ENCODE results near the gene LTA4H. TPM values are rescaled to one million over a fixed set of nuclear protein-coding genes. Genes with fewer than 3 reads are reported as not detected.

The LTA4H gene
- total RNA-seq, 2 donors from 2014 or later = 112 to 141 TPM

- Histone ChIP-seq H3K4me1 (ENCODE audit: control insufficient read depth, insufficient read depth, low read length) (no peaks in the 10 kb centered on the region), H3K27ac (ENCODE audit: low read depth, low read length) (no peak overlapping the region), H3K27me3 (ENCODE audit: control insufficient read depth, insufficient read depth, low read length, poor library complexity, severe bottlenecking) (no peaks in the 10 kb centered on the region), H3K9me3 (ENCODE audit: control insufficient read depth, low read length) (no peaks in the 10 kb centered on the region), H3K9ac (ENCODE audit: extremely low read depth, low read length, poor library complexity, severe bottlenecking) (no peak overlapping the region), H3K36me3 (ENCODE audit: control insufficient read depth, insufficient read depth, low read length) (peaks cover 64% of the 10 kb centered on the region), H3K4me3 (ENCODE audit: low read length) (no peak overlapping the region)
- Mint-ChIP-seq H3K9me3 (no peaks in the 10 kb centered on the region), H3K4me1 (no peaks in the 10 kb centered on the region), H3K4me3 (no peak overlapping the region), H3K27ac (no peak overlapping the region), H3K36me3 (ENCODE audit: low read depth) (peaks cover 70% of the 10 kb centered on the region), H3K27me3 (ENCODE audit: insufficient read depth) (no peaks in the 10 kb centered on the region)
- TF ChIP-seq CTCF (conservative IDR thresholded peaks at IDR 0.05) = no peak
- WGBS, 2 experiments (ENCODE audit: insufficient coverage in 1 of 2, insufficient read length in 1 of 2) = 90 to 92% methylated on average over 2 to 3 of the region's 3 CpGs
- no peak for DNase-seq
Observed at GRCh38 chr12:96020314-96021003, 14.9 kb downstream of the LTA4H start.

GRCh38 chr12:96015672-96016071, 19.7 kb downstream of the LTA4H start:
- DNase-seq = peak; percentile 85
- Mint-ChIP-seq H3K36me3 (ENCODE audit: low read depth) (peaks cover 62% of the 10 kb centered on the region), H3K27me3 (ENCODE audit: insufficient read depth) (no peaks in the 10 kb centered on the region), H3K27ac (no peak overlapping the region), H3K4me3 (no peak overlapping the region), H3K4me1 (no peaks in the 10 kb centered on the region), H3K9me3 (no peaks in the 10 kb centered on the region)
- H3K9ac ChIP-seq (ENCODE audit: extremely low read depth, low read length, poor library complexity, severe bottlenecking) = no peak overlapping the region
- H3K36me3 ChIP-seq (ENCODE audit: control insufficient read depth, insufficient read depth, low read length) = peaks cover 71% of the 10 kb centered on the region
- H3K27ac ChIP-seq (ENCODE audit: low read depth, low read length) = no peak overlapping the region
- TF ChIP-seq CTCF (conservative IDR thresholded peaks at IDR 0.05) = peak; percentile 80
- 84 to 91% methylated on average over 5 of the region's 5 CpGs for WGBS, 2 experiments (ENCODE audit: insufficient coverage in 1 of 2, insufficient read length in 1 of 2)
- no peaks in the 10 kb centered on the region for H3K27me3 ChIP-seq (ENCODE audit: control insufficient read depth, insufficient read depth, low read length, poor library complexity, severe bottlenecking)
- H3K4me3 ChIP-seq (ENCODE audit: low read length) = no peak overlapping the region
- no peaks in the 10 kb centered on the region for H3K9me3 ChIP-seq (ENCODE audit: control insufficient read depth, low read length)
- H3K4me1 ChIP-seq (ENCODE audit: control insufficient read depth, insufficient read depth, low read length) = no peaks in the 10 kb centered on the region

- no peaks in the 10 kb centered on the region for H3K4me1 ChIP-seq (ENCODE audit: control insufficient read depth, insufficient read depth, low read length)
- H3K4me1 Mint-ChIP-seq = no peaks in the 10 kb centered on the region
- H3K9me3 Mint-ChIP-seq = no peaks in the 10 kb centered on the region
- no peak for TF ChIP-seq CTCF (conservative IDR thresholded peaks at IDR 0.05)
- 91 to 97% methylated on average over 3 of the region's 3 CpGs for WGBS, 2 experiments (ENCODE audit: insufficient coverage in 1 of 2, insufficient read length in 1 of 2)
- no peak overlapping the region for H3K27ac ChIP-seq (ENCODE audit: low read depth, low read length)
- H3K27ac Mint-ChIP-seq = no peak overlapping the region
- no peaks in the 10 kb centered on the region for H3K27me3 Mint-ChIP-seq (ENCODE audit: insufficient read depth)
- H3K4me3 Mint-ChIP-seq = no peak overlapping the region
- H3K9ac ChIP-seq (ENCODE audit: extremely low read depth, low read length, poor library complexity, severe bottlenecking) = no peak overlapping the region
- no peaks in the 10 kb centered on the region for H3K9me3 ChIP-seq (ENCODE audit: control insufficient read depth, low read length)
- peaks cover 64% of the 10 kb centered on the region for H3K36me3 Mint-ChIP-seq (ENCODE audit: low read depth)
- no peak for DNase-seq
- H3K27me3 ChIP-seq (ENCODE audit: control insufficient read depth, insufficient read depth, low read length, poor library complexity, severe bottlenecking) = no peaks in the 10 kb centered on the region
- H3K36me3 ChIP-seq (ENCODE audit: control insufficient read depth, insufficient read depth, low read length) = peaks cover 71% of the 10 kb centered on the region
- H3K4me3 ChIP-seq (ENCODE audit: low read length) = no peak overlapping the region
Observed at GRCh38 chr12:96014943-96015599, 20.3 kb downstream of the LTA4H start.
